ENCODE measurements around the gene SLC9A9. TPM values are rescaled to one million over a fixed set of nuclear protein-coding genes. Genes with fewer than 3 reads are reported as not detected.

The SLC9A9 gene
- total RNA-seq, 1 experiment from 2014 or later = 2.2 TPM

GRCh38 chr3:143387425-143387824, 460.8 kb downstream of the SLC9A9 start:
- TF ChIP-seq CTCF (IDR thresholded peaks at IDR 0.05; ENCODE audit: unreplicated experiment) = no peak
- no peak for DNase-seq (ENCODE audit: unreplicated experiment)
- Mint-ChIP-seq H3K27me3 (ENCODE audit: insufficient read depth, unreplicated experiment) (no peaks in the 10 kb centered on the region), H3K36me3 (ENCODE audit: insufficient read depth, unreplicated experiment) (no peaks in the 10 kb centered on the region), H3K9me3 (ENCODE audit: unreplicated experiment) (peaks cover 8% of the 10 kb centered on the region), H3K4me3 (ENCODE audit: unreplicated experiment) (no peak overlapping the region), H3K27ac (ENCODE audit: low read depth, unreplicated experiment) (no peak overlapping the region), H3K4me1 (ENCODE audit: insufficient read depth, unreplicated experiment) (no peaks in the 10 kb centered on the region)
- POLR2A ChIA-PET = no interaction called here
- CTCF ChIA-PET = no interaction called here
- intact Hi-C loops (cut with micrococcal nuclease) = no loop called here
- no TSS peak for BruUV-seq (replicated peaks)

- Mint-ChIP-seq H3K27ac (ENCODE audit: low read depth, unreplicated experiment) (no peak overlapping the region), H3K9me3 (ENCODE audit: unreplicated experiment) (no peaks in the 10 kb centered on the region), H3K36me3 (ENCODE audit: insufficient read depth, unreplicated experiment) (no peaks in the 10 kb centered on the region), H3K27me3 (ENCODE audit: insufficient read depth, unreplicated experiment) (no peaks in the 10 kb centered on the region), H3K4me3 (ENCODE audit: unreplicated experiment) (no peak overlapping the region), H3K4me1 (ENCODE audit: insufficient read depth, unreplicated experiment) (no peaks in the 10 kb centered on the region)
- POLR2A ChIA-PET = no interaction called here
- no peak for DNase-seq (ENCODE audit: unreplicated experiment)
- intact Hi-C loops (cut with micrococcal nuclease) = no loop called here
- CTCF ChIA-PET = interaction anchor here (0.9 to 1.0 kb wide), 2 partner anchors 41 to 259 kb away, joined by 3 read pairs; no protein-coding TSS in a partner anchor
- no peak for TF ChIP-seq CTCF (IDR thresholded peaks at IDR 0.05; ENCODE audit: unreplicated experiment)
- BruUV-seq (replicated peaks) = no TSS peak
Measured at GRCh38 chr3:143384076-143384475, 464.2 kb downstream of the SLC9A9 start.

- H3K4me1 Mint-ChIP-seq (ENCODE audit: insufficient read depth, unreplicated experiment) = no peaks in the 10 kb centered on the region
- no peak for DNase-seq (ENCODE audit: unreplicated experiment)
- no peaks in the 10 kb centered on the region for H3K27me3 Mint-ChIP-seq (ENCODE audit: insufficient read depth, unreplicated experiment)
- no TSS peak for BruUV-seq (replicated peaks)
- CTCF ChIA-PET = interaction anchor here (0.9 to 1.0 kb wide), 2 partner anchors 40 to 260 kb away, joined by 3 read pairs; no protein-coding TSS in a partner anchor
- no peaks in the 10 kb centered on the region for H3K9me3 Mint-ChIP-seq (ENCODE audit: unreplicated experiment)
- POLR2A ChIA-PET = no interaction called here
- H3K27ac Mint-ChIP-seq (ENCODE audit: low read depth, unreplicated experiment) = no peak overlapping the region
- intact Hi-C loops (cut with micrococcal nuclease) = no loop called here
- no peaks in the 10 kb centered on the region for H3K36me3 Mint-ChIP-seq (ENCODE audit: insufficient read depth, unreplicated experiment)
- TF ChIP-seq CTCF (IDR thresholded peaks at IDR 0.05; ENCODE audit: unreplicated experiment) = no peak
- H3K4me3 Mint-ChIP-seq (ENCODE audit: unreplicated experiment) = no peak overlapping the region
Measured at GRCh38 chr3:143383421-143383820, 464.8 kb downstream of the SLC9A9 start.

GRCh38 chr3:143382816-143383215, 465.5 kb downstream of the SLC9A9 start:
- Mint-ChIP-seq H3K27me3 (ENCODE audit: insufficient read depth, unreplicated experiment) (no peaks in the 10 kb centered on the region), H3K27ac (ENCODE audit: low read depth, unreplicated experiment) (no peak overlapping the region), H3K36me3 (ENCODE audit: insufficient read depth, unreplicated experiment) (no peaks in the 10 kb centered on the region), H3K9me3 (ENCODE audit: unreplicated experiment) (no peaks in the 10 kb centered on the region), H3K4me3 (ENCODE audit: unreplicated experiment) (no peak overlapping the region), H3K4me1 (ENCODE audit: insufficient read depth, unreplicated experiment) (no peaks in the 10 kb centered on the region)
- DNase-seq (ENCODE audit: unreplicated experiment) = no peak
- CTCF ChIA-PET = no interaction called here
- intact Hi-C loops (cut with micrococcal nuclease) = no loop called here
- no peak for TF ChIP-seq CTCF (IDR thresholded peaks at IDR 0.05; ENCODE audit: unreplicated experiment)
- no TSS peak for BruUV-seq (replicated peaks)
- POLR2A ChIA-PET = interaction anchor here (0.7 kb wide), 1 partner anchor 271 kb away, joined by 3 read pairs; no protein-coding TSS in a partner anchor

Data from MCF 10A (cell line).